ENCODE results near the gene RBBP8NL. TPM values are rescaled to one million over a fixed set of nuclear protein-coding genes. Genes with fewer than 3 reads are reported as not detected.
A peak's percentile ranks its signal among the peaks of the same experiment; 100 is the strongest.

The RBBP8NL gene
- total and polyA plus RNA-seq, 2 experiments from 2014 or later, result 0.10 to 1.1 TPM

GRCh38 chr20:62473717-62474603 is 46.6 kb upstream of the RBBP8NL start:
- Histone ChIP-seq H3K27ac (ENCODE audit: low read depth) (no peak overlapping the region), H3K9me2 (ENCODE audit: insufficient read depth) (no peaks in the 10 kb centered on the region), H3K4me2 (peak overlapping the region; percentile 75), H3F3A (replicated peaks; ENCODE audit: low read depth) (0 out of 2 replicates have a peak, but pooled peaks cover 10% of the 10 kb centered on the region), H3K79me2 (replicated peaks; ENCODE audit: insufficient read depth) (no peaks in the 10 kb centered on the region), H3K4me3 (peak overlapping the region; percentile 64), H3K4me1 (ENCODE audit: insufficient read depth) (peaks cover 8% of the 10 kb centered on the region), H3K36me3 (ENCODE audit: insufficient read depth) (no peaks in the 10 kb centered on the region), H4K20me1 (replicated peaks; ENCODE audit: insufficient read depth) (no peaks in the 10 kb centered on the region), H2AFZ (peak overlapping the region; percentile 29; the same call in 1 of the 2 replicates), H3K27me3 (ENCODE audit: insufficient read depth) (peaks cover 58% of the 10 kb centered on the region)
- peaks cover 4% of the 10 kb centered on the region; the same call in 1 of the 3 replicates for H3K36me3 Mint-ChIP-seq (ENCODE audit: low read depth)
- H3K9me3 Mint-ChIP-seq, result 0 out of 3 replicates have a peak, but pooled peaks cover 3% of the 10 kb centered on the region
- peaks cover 22% of the 10 kb centered on the region for H3K4me1 Mint-ChIP-seq
- H3K4me3 Mint-ChIP-seq, result peak overlapping the region; percentile 61
- TF ChIP-seq ZNF114 (CRISPR knock-in tag; IDR thresholded peaks at IDR 0.05), result no peak
- TF ChIP-seq, protein P1, sequence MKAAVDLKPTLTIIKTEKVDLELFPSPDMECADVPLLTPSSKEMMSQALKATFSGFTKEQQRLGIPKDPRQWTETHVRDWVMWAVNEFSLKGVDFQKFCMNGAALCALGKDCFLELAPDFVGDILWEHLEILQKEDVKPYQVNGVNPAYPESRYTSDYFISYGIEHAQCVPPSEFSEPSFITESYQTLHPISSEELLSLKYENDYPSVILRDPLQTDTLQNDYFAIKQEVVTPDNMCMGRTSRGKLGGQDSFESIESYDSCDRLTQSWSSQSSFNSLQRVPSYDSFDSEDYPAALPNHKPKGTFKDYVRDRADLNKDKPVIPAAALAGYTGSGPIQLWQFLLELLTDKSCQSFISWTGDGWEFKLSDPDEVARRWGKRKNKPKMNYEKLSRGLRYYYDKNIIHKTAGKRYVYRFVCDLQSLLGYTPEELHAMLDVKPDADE (IDR thresholded peaks at IDR 0.05), result no peak
- TF ChIP-seq EZH2 (IDR thresholded peaks at IDR 0.05; ENCODE audit: low read depth, unreplicated experiment), result no peak
- no peak for TF ChIP-seq ZNF331 (CRISPR knock-in tag; IDR thresholded peaks at IDR 0.05; ENCODE audit: low read depth)
- TF ChIP-seq STAT1 (IDR thresholded peaks at IDR 0.05; ENCODE audit: unreplicated experiment), result no peak
- TF ChIP-seq POLR2AphosphoS5 (IDR thresholded peaks at IDR 0.05; ENCODE audit: low read depth), result no peak
- no peak for TF ChIP-seq EZH2phosphoT487 (IDR thresholded peaks at IDR 0.05; ENCODE audit: unreplicated experiment)
- TF ChIP-seq NANOG (IDR thresholded peaks at IDR 0.05; ENCODE audit: borderline replicate concordance), result no peak
- ATAC-seq, result peak; percentile 14
- H3K27ac Mint-ChIP-seq, result no peak overlapping the region
- H3K27me3 Mint-ChIP-seq (ENCODE audit: insufficient read depth, low read depth, poor library complexity), result peaks cover 62% of the 10 kb centered on the region
- peak; percentile 60 for DNase-seq (ENCODE audit: low spot score)

- peaks cover 53% of the 10 kb centered on the region for H3K27me3 Mint-ChIP-seq (ENCODE audit: insufficient read depth, low read depth, poor library complexity)
- Histone ChIP-seq H3K9me2 (ENCODE audit: insufficient read depth) (no peaks in the 10 kb centered on the region), H3K36me3 (ENCODE audit: insufficient read depth) (no peaks in the 10 kb centered on the region), H2AFZ (no peak overlapping the region), H3K79me2 (replicated peaks; ENCODE audit: insufficient read depth) (no peaks in the 10 kb centered on the region), H3K27ac (ENCODE audit: low read depth) (no peak overlapping the region), H3K4me2 (no peak overlapping the region), H3K4me1 (ENCODE audit: insufficient read depth) (peaks cover 8% of the 10 kb centered on the region), H3K27me3 (ENCODE audit: insufficient read depth) (peaks cover 49% of the 10 kb centered on the region), H3F3A (replicated peaks; ENCODE audit: low read depth) (0 out of 2 replicates have a peak, but pooled peaks cover 10% of the 10 kb centered on the region), H4K20me1 (replicated peaks; ENCODE audit: insufficient read depth) (no peaks in the 10 kb centered on the region), H3K4me3 (no peak overlapping the region)
- TF ChIP-seq JUNB (IDR thresholded peaks at IDR 0.05; ENCODE audit: unreplicated experiment) (no peak), EZH2phosphoT487 (IDR thresholded peaks at IDR 0.05; ENCODE audit: unreplicated experiment) (no peak), ZNF114 (CRISPR knock-in tag; IDR thresholded peaks at IDR 0.05) (no peak), STAT1 (IDR thresholded peaks at IDR 0.05; ENCODE audit: unreplicated experiment) (no peak), POLR2AphosphoS5 (IDR thresholded peaks at IDR 0.05; ENCODE audit: low read depth) (no peak), EZH2 (IDR thresholded peaks at IDR 0.05; ENCODE audit: low read depth, unreplicated experiment) (no peak), NANOG (IDR thresholded peaks at IDR 0.05; ENCODE audit: borderline replicate concordance) (no peak), CREB1 (CRISPR knock-in tag; IDR thresholded peaks at IDR 0.05; ENCODE audit: low read depth) (no peak)
- TF ChIP-seq, protein P2, sequence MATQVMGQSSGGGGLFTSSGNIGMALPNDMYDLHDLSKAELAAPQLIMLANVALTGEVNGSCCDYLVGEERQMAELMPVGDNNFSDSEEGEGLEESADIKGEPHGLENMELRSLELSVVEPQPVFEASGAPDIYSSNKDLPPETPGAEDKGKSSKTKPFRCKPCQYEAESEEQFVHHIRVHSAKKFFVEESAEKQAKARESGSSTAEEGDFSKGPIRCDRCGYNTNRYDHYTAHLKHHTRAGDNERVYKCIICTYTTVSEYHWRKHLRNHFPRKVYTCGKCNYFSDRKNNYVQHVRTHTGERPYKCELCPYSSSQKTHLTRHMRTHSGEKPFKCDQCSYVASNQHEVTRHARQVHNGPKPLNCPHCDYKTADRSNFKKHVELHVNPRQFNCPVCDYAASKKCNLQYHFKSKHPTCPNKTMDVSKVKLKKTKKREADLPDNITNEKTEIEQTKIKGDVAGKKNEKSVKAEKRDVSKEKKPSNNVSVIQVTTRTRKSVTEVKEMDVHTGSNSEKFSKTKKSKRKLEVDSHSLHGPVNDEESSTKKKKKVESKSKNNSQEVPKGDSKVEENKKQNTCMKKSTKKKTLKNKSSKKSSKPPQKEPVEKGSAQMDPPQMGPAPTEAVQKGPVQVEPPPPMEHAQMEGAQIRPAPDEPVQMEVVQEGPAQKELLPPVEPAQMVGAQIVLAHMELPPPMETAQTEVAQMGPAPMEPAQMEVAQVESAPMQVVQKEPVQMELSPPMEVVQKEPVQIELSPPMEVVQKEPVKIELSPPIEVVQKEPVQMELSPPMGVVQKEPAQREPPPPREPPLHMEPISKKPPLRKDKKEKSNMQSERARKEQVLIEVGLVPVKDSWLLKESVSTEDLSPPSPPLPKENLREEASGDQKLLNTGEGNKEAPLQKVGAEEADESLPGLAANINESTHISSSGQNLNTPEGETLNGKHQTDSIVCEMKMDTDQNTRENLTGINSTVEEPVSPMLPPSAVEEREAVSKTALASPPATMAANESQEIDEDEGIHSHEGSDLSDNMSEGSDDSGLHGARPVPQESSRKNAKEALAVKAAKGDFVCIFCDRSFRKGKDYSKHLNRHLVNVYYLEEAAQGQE (IDR thresholded peaks at IDR 0.05; ENCODE audit: unreplicated experiment), result no peak
- ATAC-seq, result no peak; the same call in 2 of the 3 replicates
- H3K36me3 Mint-ChIP-seq (ENCODE audit: low read depth), result peaks cover 4% of the 10 kb centered on the region; the same call in 1 of the 3 replicates
- DNase-seq (ENCODE audit: low spot score), result no peak
- H3K4me3 Mint-ChIP-seq, result no peak overlapping the region
- H3K9me3 Mint-ChIP-seq, result 0 out of 3 replicates have a peak, but pooled peaks cover 3% of the 10 kb centered on the region
- H3K27ac Mint-ChIP-seq, result no peak overlapping the region
- peaks cover 16% of the 10 kb centered on the region for H3K4me1 Mint-ChIP-seq
Observed at GRCh38 chr20:62472941-62473585, 45.7 kb upstream of the RBBP8NL start.

Measured in GM23338 (cell line).